ENCODE results near the gene C7. TPM values are rescaled to one million over a fixed set of nuclear protein-coding genes. Genes with fewer than 3 reads are reported as not detected.
A peak's percentile ranks its signal among the peaks of the same experiment; 100 is the strongest.

Gene C7
- total RNA-seq, 2 donors from 2014 or later = 0.88 to 2.7 TPM

GRCh38 chr5:40972434-40972833 lies 63.1 kb downstream of the C7 start:
- no peak for DNase-seq

GRCh38 chr5:40973364-40974004 lies 64.2 kb downstream of the C7 start:
- H3K27me3 Mint-ChIP-seq (ENCODE audit: insufficient read depth) = no peaks in the 10 kb centered on the region
- H3K27ac Mint-ChIP-seq = no peak overlapping the region
- no peak for DNase-seq
- WGBS, 2 experiments (ENCODE audit: insufficient coverage in 1 of 2, insufficient read length in 1 of 2) = 85 to 86% methylated on average over 1 to 3 of the region's 3 CpGs
- H3K27me3 ChIP-seq (ENCODE audit: control insufficient read depth, insufficient read depth, low read length, poor library complexity, severe bottlenecking) = no peaks in the 10 kb centered on the region
- H3K4me3 ChIP-seq (ENCODE audit: low read length) = no peak overlapping the region
- no peak for TF ChIP-seq CTCF (conservative IDR thresholded peaks at IDR 0.05)
- H3K27ac ChIP-seq (ENCODE audit: low read depth, low read length) = no peak overlapping the region
- H3K4me1 Mint-ChIP-seq = peaks cover 20% of the 10 kb centered on the region
- no peaks in the 10 kb centered on the region for H3K9me3 ChIP-seq (ENCODE audit: control insufficient read depth, low read length)
- H3K4me3 Mint-ChIP-seq = no peak overlapping the region
- no peaks in the 10 kb centered on the region for H3K4me1 ChIP-seq (ENCODE audit: control insufficient read depth, insufficient read depth, low read length)
- no peaks in the 10 kb centered on the region for H3K9me3 Mint-ChIP-seq
- H3K9ac ChIP-seq (ENCODE audit: extremely low read depth, low read length, poor library complexity, severe bottlenecking) = no peak overlapping the region
- H3K36me3 ChIP-seq (ENCODE audit: control insufficient read depth, insufficient read depth, low read length) = no peaks in the 10 kb centered on the region
- no peaks in the 10 kb centered on the region for H3K36me3 Mint-ChIP-seq (ENCODE audit: low read depth)

More at GRCh38 chr5:40972434-40972833, 63.1 kb downstream of the C7 start:
- TF ChIP-seq CTCF (conservative IDR thresholded peaks at IDR 0.05) = no peak
- peaks cover 20% of the 10 kb centered on the region for H3K4me1 Mint-ChIP-seq
- 95 to 96% methylated on average over 2 of the region's 2 CpGs for WGBS, 2 experiments (ENCODE audit: insufficient coverage in 1 of 2, insufficient read length in 1 of 2)
- H3K36me3 Mint-ChIP-seq (ENCODE audit: low read depth) = no peaks in the 10 kb centered on the region
- Histone ChIP-seq H3K4me3 (ENCODE audit: low read length) (no peak overlapping the region), H3K36me3 (ENCODE audit: control insufficient read depth, insufficient read depth, low read length) (no peaks in the 10 kb centered on the region), H3K4me1 (ENCODE audit: control insufficient read depth, insufficient read depth, low read length) (no peaks in the 10 kb centered on the region), H3K27me3 (ENCODE audit: control insufficient read depth, insufficient read depth, low read length, poor library complexity, severe bottlenecking) (no peaks in the 10 kb centered on the region), H3K27ac (ENCODE audit: low read depth, low read length) (no peak overlapping the region), H3K9ac (ENCODE audit: extremely low read depth, low read length, poor library complexity, severe bottlenecking) (no peak overlapping the region), H3K9me3 (ENCODE audit: control insufficient read depth, low read length) (no peaks in the 10 kb centered on the region)
- H3K4me3 Mint-ChIP-seq = no peak overlapping the region
- H3K27ac Mint-ChIP-seq = no peak overlapping the region
- H3K27me3 Mint-ChIP-seq (ENCODE audit: insufficient read depth) = no peaks in the 10 kb centered on the region
- no peaks in the 10 kb centered on the region for H3K9me3 Mint-ChIP-seq

GRCh38 chr5:40976041-40976440 lies 66.7 kb downstream of the C7 start:
- no peak overlapping the region for H3K27ac ChIP-seq (ENCODE audit: low read depth, low read length)
- peak; percentile 46 for DNase-seq

More at GRCh38 chr5:40976041-40976440, 66.7 kb downstream of the C7 start:
- no peak for TF ChIP-seq CTCF (conservative IDR thresholded peaks at IDR 0.05)
- Histone ChIP-seq H3K4me1 (ENCODE audit: control insufficient read depth, insufficient read depth, low read length) (no peaks in the 10 kb centered on the region), H3K36me3 (ENCODE audit: control insufficient read depth, insufficient read depth, low read length) (no peaks in the 10 kb centered on the region), H3K27me3 (ENCODE audit: control insufficient read depth, insufficient read depth, low read length, poor library complexity, severe bottlenecking) (no peaks in the 10 kb centered on the region), H3K9ac (ENCODE audit: extremely low read depth, low read length, poor library complexity, severe bottlenecking) (no peak overlapping the region), H3K9me3 (ENCODE audit: control insufficient read depth, low read length) (no peaks in the 10 kb centered on the region), H3K4me3 (ENCODE audit: low read length) (no peak overlapping the region)
- H3K36me3 Mint-ChIP-seq (ENCODE audit: low read depth) = no peaks in the 10 kb centered on the region
- no peaks in the 10 kb centered on the region for H3K9me3 Mint-ChIP-seq
- peaks cover 20% of the 10 kb centered on the region for H3K4me1 Mint-ChIP-seq
- no peaks in the 10 kb centered on the region for H3K27me3 Mint-ChIP-seq (ENCODE audit: insufficient read depth)
- WGBS, 2 experiments (ENCODE audit: insufficient coverage in 1 of 2, insufficient read length in 1 of 2) = 60 to 78% methylated on average over 1 to 3 of the region's 3 CpGs
- no peak overlapping the region for H3K27ac Mint-ChIP-seq
- H3K4me3 Mint-ChIP-seq = no peak overlapping the region
